NCI-H2227 treated with DMSO at 0.1 percent for 48 hours (cell line): Measurements from ENCODE around the gene CHORDC1.
A peak's percentile ranks its signal among the peaks of the same experiment; 100 is the strongest.
"Not testable (repeated sequence)": the region's sequence is repeated elsewhere in the genome, so short reads cannot be mapped to it uniquely, and the experiment has no call there.

Experiments used
- DNase-seq: peaks from one replicate; lab custom pipeline; 2025; lab: John Stamatoyannopoulos, UW

Gene CHORDC1

DNA sequence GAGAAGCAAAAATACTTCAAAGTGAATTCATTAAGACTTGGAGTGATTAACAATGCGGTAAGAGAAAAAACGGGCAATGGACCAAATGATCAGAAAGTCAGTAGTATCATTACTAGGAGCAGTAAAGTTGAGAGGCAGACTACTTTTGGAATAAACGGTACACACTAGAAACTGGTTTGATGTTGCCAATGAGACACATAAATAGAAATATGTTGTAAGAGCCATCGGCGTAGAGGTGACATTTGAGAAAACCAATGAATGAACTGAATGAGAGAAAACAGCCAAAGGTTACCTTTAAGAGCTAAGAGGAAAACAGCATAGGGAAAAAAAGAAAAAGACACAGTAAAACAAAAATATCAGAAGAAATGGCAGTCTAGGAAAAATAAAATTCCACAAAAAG, 6.2 kb downstream of the CHORDC1 start:
- no peak for DNase-seq

- no peak for DNase-seq
Measured at GRCh38 chr11:90213322-90213721, 9.5 kb downstream of the CHORDC1 start.

- no peak for DNase-seq
Measured at GRCh38 chr11:90208857-90209256, 14.0 kb downstream of the CHORDC1 start.

DNA sequence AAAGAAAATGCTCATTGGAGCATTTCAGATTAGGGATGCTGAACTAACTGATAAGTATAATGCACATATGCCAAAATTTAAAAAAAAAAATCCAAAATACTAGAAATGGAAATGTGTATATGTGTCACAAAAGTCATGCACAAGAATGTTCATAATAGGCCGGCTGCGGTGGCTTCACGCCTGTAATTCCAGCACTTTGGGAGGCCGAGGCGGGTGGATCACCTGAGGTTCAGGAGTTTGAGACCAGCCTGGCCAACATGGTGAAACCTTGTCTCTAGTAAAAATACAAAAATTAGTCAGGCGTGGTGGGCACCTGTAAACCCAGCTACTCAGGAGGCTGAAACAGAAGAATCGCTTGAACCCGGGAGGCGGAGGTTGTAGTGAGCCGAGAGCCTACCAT, 14.9 kb downstream of the CHORDC1 start:
- DNase-seq: not testable (repeated sequence)

- peak; percentile 53 for DNase-seq
Measured at GRCh38 chr11:90204832-90205646, 17.8 kb downstream of the CHORDC1 start.

GRCh38 chr11:90204407-90204806, 18.4 kb downstream of the CHORDC1 start:
- DNase-seq: no peak

DNA sequence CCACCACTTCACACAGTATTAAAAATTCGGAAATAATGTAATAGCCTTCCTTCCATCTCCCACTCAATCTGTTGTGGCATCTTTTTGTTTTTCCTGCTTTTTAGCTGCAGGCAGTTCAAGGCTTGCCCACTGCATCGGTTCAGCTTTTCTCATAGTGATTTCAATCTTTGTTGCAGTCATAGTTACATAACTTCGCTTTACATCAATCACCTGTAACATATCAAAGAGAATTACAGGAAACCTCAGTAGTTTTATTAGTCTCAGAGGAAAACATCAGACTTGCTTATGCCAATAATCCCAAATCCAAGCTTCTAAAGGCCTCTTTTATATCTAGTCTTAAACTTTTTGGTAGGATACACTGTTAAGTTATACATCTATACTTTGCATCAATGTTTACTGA, 20.5 kb downstream of the CHORDC1 start:
- DNase-seq: no peak

GRCh38 chr11:90197377-90197776, 25.5 kb downstream of the CHORDC1 start:
- no peak for DNase-seq

- DNase-seq: no peak
Measured at GRCh38 chr11:90192869-90193582, 29.8 kb downstream of the CHORDC1 start.

- no peak for DNase-seq
Measured at GRCh38 chr11:90189011-90189410, 33.8 kb downstream of the CHORDC1 start.

- no peak for DNase-seq
Measured at GRCh38 chr11:90187839-90188238, 35.0 kb downstream of the CHORDC1 start.

DNA sequence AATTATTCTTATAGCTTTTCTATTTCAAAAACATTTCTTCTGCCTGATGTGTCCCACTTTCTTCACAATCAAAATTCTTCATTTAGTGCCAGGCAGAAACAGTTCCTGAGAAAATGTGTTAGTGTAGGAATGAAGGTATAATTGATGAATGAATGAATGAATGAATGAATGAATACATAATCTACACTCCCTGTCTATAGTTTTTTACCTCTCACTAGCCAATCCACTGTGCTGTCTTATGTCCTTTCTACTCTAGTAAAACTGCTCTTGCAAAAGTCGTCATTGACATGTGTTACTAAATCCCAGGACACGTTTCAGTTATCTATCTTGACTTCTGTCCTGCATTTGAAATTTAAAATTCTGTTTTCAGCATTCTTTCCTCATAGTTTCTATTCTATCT, 42.9 kb downstream of the CHORDC1 start:
- no peak for DNase-seq

GRCh38 chr11:90178751-90179150, 44.1 kb downstream of the CHORDC1 start:
- no peak for DNase-seq

- DNase-seq: no peak
Measured at GRCh38 chr11:90176069-90176468, 46.8 kb downstream of the CHORDC1 start.

GRCh38 chr11:90171359-90171758, 51.5 kb downstream of the CHORDC1 start:
- DNase-seq: no peak

- DNase-seq: no peak
Measured at GRCh38 chr11:90168571-90168970, 54.3 kb downstream of the CHORDC1 start.

- DNase-seq: not testable (repeated sequence)
Measured at GRCh38 chr11:90167704-90168103, 55.1 kb downstream of the CHORDC1 start.

DNA sequence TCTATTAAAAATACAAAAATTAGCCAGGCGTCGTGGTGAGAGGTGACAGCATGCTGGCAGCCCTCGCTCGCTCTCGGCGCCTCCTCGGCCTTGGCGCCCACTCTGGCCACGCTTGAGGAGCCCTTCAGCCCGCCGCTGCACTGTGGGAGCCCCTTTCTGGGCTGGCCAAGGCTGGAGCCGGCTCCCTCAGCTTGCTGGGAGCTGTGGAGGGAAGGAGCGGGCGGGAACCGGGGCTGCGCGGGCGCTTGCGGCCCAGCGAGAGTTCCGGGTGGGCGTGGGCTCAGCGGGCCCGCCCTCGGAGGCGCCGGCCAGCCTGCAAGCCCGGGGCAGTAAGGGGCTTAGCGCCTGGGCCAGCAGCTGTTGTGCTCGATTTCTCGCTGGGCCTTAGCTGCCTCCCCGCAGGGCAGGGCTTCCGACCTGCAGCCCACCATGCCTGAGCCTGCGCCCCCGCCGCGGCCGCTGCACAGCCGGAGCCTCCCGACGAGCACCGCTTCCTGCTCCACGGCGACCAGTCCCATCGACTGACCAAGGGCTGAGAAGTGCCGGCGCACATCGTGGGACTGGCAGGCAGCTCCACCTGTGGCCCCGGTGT, 55.8 kb downstream of the CHORDC1 start:
- DNase-seq: not testable (repeated sequence)
